H9 (cell line): ENCODE measurements around the gene SPRR3. TPM values are rescaled to one million over a fixed set of nuclear protein-coding genes. Genes with fewer than 3 reads are reported as not detected.

Experiments
- DNase-seq: peaks from one replicate; pipeline ENCODE4 v3.0.0-alpha.2; 2017
- H2AFZ ChIP-seq: one replicate; pipeline ENCODE4 v1.6.1; 2013; ENCODE audit warnings: mild to moderate bottlenecking, low read length, control low read depth, moderate library complexity
- H2AK5ac ChIP-seq: 2 replicates; pipeline ENCODE4 v1.6.1; 2013; ENCODE audit warnings: low read length, control low read depth, mixed read lengths; ENCODE audit not compliant: insufficient read length
- H2BK120ac ChIP-seq: one replicate; pipeline ENCODE4 v1.6.1; 2013; ENCODE audit warnings: low read depth, mild to moderate bottlenecking, low read length, control low read depth, inconsistent platforms; ENCODE audit not compliant: poor library complexity, severe bottlenecking
- H2BK12ac ChIP-seq: 2 replicates; pipeline ENCODE4 v1.6.1; 2013; ENCODE audit warnings: low read length, control low read depth, mixed read lengths, low read depth; ENCODE audit not compliant: insufficient read length
- H2BK15ac ChIP-seq: 2 replicates; pipeline ENCODE4 v1.6.1; 2013; ENCODE audit warnings: low read depth, low read length, control low read depth
- H2BK20ac ChIP-seq: one replicate; pipeline ENCODE4 v1.6.1; 2013; ENCODE audit warnings: low read depth, mild to moderate bottlenecking, low read length, control low read depth, inconsistent platforms; ENCODE audit not compliant: poor library complexity, severe bottlenecking
- H2BK5ac ChIP-seq: 2 replicates; pipeline ENCODE4 v1.6.1; 2013; ENCODE audit warnings: low read length, control low read depth, mixed read lengths; ENCODE audit not compliant: insufficient read length
- H3K14ac ChIP-seq: 2 replicates; pipeline ENCODE4 v1.6.1; 2013; ENCODE audit warnings: low read length, control low read depth; ENCODE audit not compliant: insufficient read depth
- H3K18ac ChIP-seq: 2 replicates; pipeline ENCODE4 v1.6.1; 2013; ENCODE audit warnings: low read depth, mild to moderate bottlenecking, mixed read lengths, low read length, control low read depth; ENCODE audit not compliant: insufficient read length
- H3K23ac ChIP-seq: 2 replicates; pipeline ENCODE4 v1.6.1; 2013; ENCODE audit warnings: low read length, control low read depth, mixed read lengths, low read depth; ENCODE audit not compliant: insufficient read length
- H3K23me2 ChIP-seq: 2 replicates; pipeline ENCODE4 v1.6.1; 2013; ENCODE audit warnings: low read depth, mild to moderate bottlenecking, mixed read lengths, low read length, control low read depth; ENCODE audit not compliant: insufficient read length, poor library complexity, severe bottlenecking
- H3K27ac ChIP-seq: 2 replicates; pipeline ENCODE4 v1.5.1; 2013; ENCODE audit warnings: low read length, control low read depth, mixed read lengths, low read depth; ENCODE audit not compliant: insufficient read length
- H3K27me3 ChIP-seq: 2 replicates; pipeline ENCODE4 v1.6.1; 2013; ENCODE audit warnings: low read length, control low read depth, inconsistent platforms; ENCODE audit not compliant: insufficient read depth
- H3K4ac ChIP-seq: 2 replicates; pipeline ENCODE4 v1.6.1; 2013; ENCODE audit warnings: low read depth, mild to moderate bottlenecking, control low read depth, inconsistent platforms, low read length, moderate library complexity
- H3K4me1 ChIP-seq: 2 replicates; pipeline ENCODE4 v1.6.1; 2013; ENCODE audit warnings: low read length, control low read depth, inconsistent platforms; ENCODE audit not compliant: insufficient read depth
- H3K4me2 ChIP-seq: 2 replicates; pipeline ENCODE4 v1.6.1; 2013; ENCODE audit warnings: low read length, control low read depth, mixed read lengths; ENCODE audit not compliant: insufficient read length, insufficient read depth
- H3K56ac ChIP-seq: 2 replicates; pipeline ENCODE4 v1.6.1; 2013; ENCODE audit warnings: low read depth, mild to moderate bottlenecking, mixed read lengths, low read length, control low read depth; ENCODE audit not compliant: insufficient read length
- H3K79me1 ChIP-seq: 2 replicates; pipeline ENCODE4 v1.6.1; 2013; ENCODE audit warnings: low read depth, mild to moderate bottlenecking, moderate library complexity, low read length, control low read depth, inconsistent platforms; ENCODE audit not compliant: insufficient read depth, poor library complexity, severe bottlenecking
- H3K79me2 ChIP-seq: 2 replicates; pipeline ENCODE4 v1.6.1; 2013; ENCODE audit warnings: low read length, control low read depth, inconsistent platforms; ENCODE audit not compliant: insufficient read depth
- H3K9ac ChIP-seq: 2 replicates; pipeline ENCODE4 v1.6.1; 2013; ENCODE audit warnings: low read length, control low read depth, mixed read lengths; ENCODE audit not compliant: insufficient read length; ENCODE audit errors: extremely low read depth
- H3K9me3 ChIP-seq: one replicate; pipeline ENCODE4 v1.6.1; 2013; ENCODE audit warnings: low read depth, low read length, inconsistent platforms; ENCODE audit not compliant: control insufficient read depth
- H3T11ph ChIP-seq: one replicate; pipeline ENCODE4 v1.6.1; 2013; ENCODE audit warnings: mild to moderate bottlenecking, low read length, control low read depth, inconsistent platforms
- H4K20me1 ChIP-seq: one replicate; pipeline ENCODE4 v1.6.1; 2013; ENCODE audit not compliant: control insufficient read depth, insufficient read length, insufficient read depth
- H4K5ac ChIP-seq: 2 replicates; pipeline ENCODE4 v1.6.1; 2013; ENCODE audit warnings: low read depth, mild to moderate bottlenecking, mixed read lengths, low read length, control low read depth; ENCODE audit not compliant: insufficient read length
- H4K8ac ChIP-seq: replicated peaks from 2 replicates; pipeline ENCODE4 v1.6.1; 2013; ENCODE audit warnings: low read length, control low read depth, mixed read lengths, low read depth; ENCODE audit not compliant: insufficient read length
- H4K91ac ChIP-seq: 2 replicates; pipeline ENCODE4 v1.6.1; 2013; ENCODE audit warnings: low read depth, mild to moderate bottlenecking, moderate library complexity, mixed read lengths, low read length, control low read depth; ENCODE audit not compliant: insufficient read length
- H3K27ac Mint-ChIP-seq, 3 experiments: 2 replicates in 2 of 3; 3 replicates in 1 of 3; pipeline ENCODE4 v1.8.0; 2020 to 2021; ENCODE audit warnings: mixed read lengths in 3 of 3, mild to moderate bottlenecking in 1 of 3, moderate library complexity in 1 of 3
- H3K27me3 Mint-ChIP-seq: 2 replicates; pipeline ENCODE4 v1.8.0; 2021; ENCODE audit warnings: low read depth, mild to moderate bottlenecking, moderate library complexity, mixed read lengths
- H3K36me3 Mint-ChIP-seq, 3 experiments: 2 replicates in 2 of 3; 3 replicates in 1 of 3; pipeline ENCODE4 v1.8.0; 2020 to 2021; ENCODE audit warnings: low read depth in 3 of 3, mixed read lengths in 3 of 3; ENCODE audit not compliant: insufficient read depth in 1 of 3
- H3K4me1 Mint-ChIP-seq, 2 experiments: 2 replicates each; pipeline ENCODE4 v1.8.0; 2020; ENCODE audit warnings: mixed read lengths in 2 of 2
- H3K4me3 Mint-ChIP-seq, 2 experiments: 2 replicates in 1 of 2; 3 replicates in 1 of 2; pipeline ENCODE4 v1.8.0; 2020 to 2021; ENCODE audit warnings: mild to moderate bottlenecking in 2 of 2, mixed read lengths in 2 of 2, moderate library complexity in 1 of 2
- H3K9me3 Mint-ChIP-seq, 2 experiments: 2 replicates in 1 of 2; 3 replicates in 1 of 2; pipeline ENCODE4 v1.8.0; 2020; ENCODE audit warnings: mild to moderate bottlenecking in 2 of 2, mixed read lengths in 2 of 2, moderate library complexity in 1 of 2
- CTCF ChIP-seq: fragments of 200-600 bp; sonication (generic); conservative IDR thresholded peaks from 3 replicates; pipeline ENCODE4 v1.8.0; 2021; ENCODE audit warnings: antibody characterized with exemption, mild to moderate bottlenecking
- total RNA-seq: library from RNA; stranded (reverse); gene quantifications from 2 replicates; pipeline ENCODE4 v1.2.1, GENCODE V29; 2021

SPRR3 gene
- total RNA-seq, 1 experiment from 2014 or later: not detected

DNA sequence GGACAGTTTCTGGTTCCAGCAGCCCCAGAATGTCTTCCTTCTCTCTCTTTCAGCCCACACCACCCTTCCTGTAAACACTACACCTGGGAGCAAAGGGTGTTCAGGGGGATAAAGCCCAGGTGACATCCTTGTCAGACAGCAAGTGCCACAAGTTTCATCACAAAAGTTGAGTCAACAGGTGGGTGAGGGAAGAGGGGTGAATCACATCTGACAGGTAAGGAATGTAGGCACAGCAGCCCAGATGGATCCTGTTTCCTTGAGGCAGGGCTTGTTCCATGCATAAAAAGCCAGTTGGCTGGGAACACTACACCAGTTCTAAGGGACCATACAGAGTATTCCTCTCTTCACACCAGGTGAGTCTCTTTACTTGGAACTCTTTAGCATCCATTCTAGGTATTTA, 29.3 kb downstream of the SPRR3 start, which contains the start of gene SPRR1B:
TSS of gene SPRR1B (plus strand) at position 309 of the 400 bp plus-strand sequence. CDS start 1,143 bp downstream, outside the sequence.
- no peak within 1 kb of the TSS for H4K5ac ChIP-seq
- DNase-seq: no peak
- H3K4me3 Mint-ChIP-seq: no peak within 1 kb of the TSS

More for the DNA sequence above, 29.3 kb downstream of the SPRR3 start, which contains the start of gene SPRR1B:
- TF ChIP-seq CTCF: no peak
- Histone ChIP-seq H4K20me1 (no peaks in the 10 kb centered on the region), H4K91ac (no peak within 1 kb of the TSS), H3K18ac (no peak within 1 kb of the TSS), H3K4me1 (peaks cover 3% of the 10 kb centered on the region; the same call in 1 of the 2 replicates), H2BK15ac (no peak within 1 kb of the TSS), H3K27ac (no peak within 1 kb of the TSS), H3K79me2 (no peaks in the 10 kb centered on the region), H2BK5ac (no peak within 1 kb of the TSS), H3K9ac (no peak within 1 kb of the TSS), H3K14ac (no peak within 1 kb of the TSS), H2BK12ac (no peak within 1 kb of the TSS), H3K79me1 (no peaks in the 10 kb centered on the region), H3K27me3 (no peaks in the 10 kb centered on the region), H3T11ph (no peak within 1 kb of the TSS), H3K4ac (no peak within 1 kb of the TSS), H2AK5ac (no peak within 1 kb of the TSS), H3K23ac (no peak within 1 kb of the TSS), H3K9me3 (no peaks in the 10 kb centered on the region), H3K23me2 (no peaks in the 10 kb centered on the region), H3K56ac (no peak within 1 kb of the TSS), H3K4me2 (no peak within 1 kb of the TSS), H2AFZ (no peak within 1 kb of the TSS), H2BK20ac (no peak within 1 kb of the TSS), H4K8ac (no peak within 1 kb of the TSS), H2BK120ac (no peak within 1 kb of the TSS)
- Mint-ChIP-seq H3K27ac (no peak within 1 kb of the TSS), H3K27me3 (no peaks in the 10 kb centered on the region), H3K9me3 (no peaks in the 10 kb centered on the region; a peak in 2 of 5 replicates), H3K4me1 (peaks cover 6 to 17% of the 10 kb centered on the region in 2 experiments), H3K36me3 (no peaks in the 10 kb centered on the region)
